ENCODE data around the gene DCAF5. TPM values are rescaled to one million over a fixed set of nuclear protein-coding genes. Genes with fewer than 3 reads are reported as not detected.

DCAF5 gene
- total RNA-seq, 4 donors from 2014 or later = 34.9 to 67.6 (median 48.1) TPM

GRCh38 chr14:69117020-69117767 is 35.7 kb downstream of the DCAF5 start:
- H3K27me3 ChIP-seq = no peaks in the 10 kb centered on the region
- TF ChIP-seq POLR2AphosphoS5 (IDR thresholded peaks at IDR 0.05) (no peak), EP300 (IDR thresholded peaks at IDR 0.05) (no peak), POLR2A (IDR thresholded peaks at IDR 0.05) (no peak), CTCF (IDR thresholded peaks at IDR 0.05) (no peak)
- no peaks in the 10 kb centered on the region for H3K9me3 ChIP-seq
- H3K4me1 ChIP-seq = no peaks in the 10 kb centered on the region
- H3K36me3 ChIP-seq = peaks cover 69% of the 10 kb centered on the region
- no peak for DNase-seq (ENCODE audit: low spot score in 2 of 2)
- WGBS = 91% methylated on average over 6 of the region's 6 CpGs
- H3K27ac ChIP-seq = no peak overlapping the region
- no peak overlapping the region for H3K4me3 ChIP-seq

- TF ChIP-seq EP300 (IDR thresholded peaks at IDR 0.05) = no peak
- TF ChIP-seq POLR2A (IDR thresholded peaks at IDR 0.05) = no peak
- TF ChIP-seq POLR2AphosphoS5 (IDR thresholded peaks at IDR 0.05) = no peak
- TF ChIP-seq CTCF (IDR thresholded peaks at IDR 0.05) = no peak
- no peak overlapping the region for H3K4me3 ChIP-seq
- H3K36me3 ChIP-seq = peaks cover 72% of the 10 kb centered on the region
- no peaks in the 10 kb centered on the region for H3K4me1 ChIP-seq
- H3K27ac ChIP-seq = no peak overlapping the region
- no peak for DNase-seq (ENCODE audit: low spot score in 2 of 2)
- H3K9me3 ChIP-seq = no peaks in the 10 kb centered on the region
- WGBS = 92% methylated on average over 3 of the region's 3 CpGs
- H3K27me3 ChIP-seq = no peaks in the 10 kb centered on the region
These were observed 37.3 kb downstream of the DCAF5 start for GRCh38 chr14:69115407-69116185.

- H3K27me3 ChIP-seq = no peaks in the 10 kb centered on the region
- no peak for TF ChIP-seq EP300 (IDR thresholded peaks at IDR 0.05)
- TF ChIP-seq CTCF (IDR thresholded peaks at IDR 0.05) = no peak
- TF ChIP-seq POLR2AphosphoS5 (IDR thresholded peaks at IDR 0.05) = no peak
- TF ChIP-seq POLR2A (IDR thresholded peaks at IDR 0.05) = no peak
- no peak overlapping the region for H3K4me3 ChIP-seq
- no peaks in the 10 kb centered on the region for H3K4me1 ChIP-seq
- H3K36me3 ChIP-seq = peaks cover 68% of the 10 kb centered on the region
- no peak overlapping the region for H3K27ac ChIP-seq
- no peaks in the 10 kb centered on the region for H3K9me3 ChIP-seq
- no peak for DNase-seq (ENCODE audit: low spot score in 2 of 2)
- 82% methylated on average over 2 of the region's 2 CpGs for WGBS
These were observed 38.2 kb downstream of the DCAF5 start for GRCh38 chr14:69114763-69115162.

- WGBS = 87% methylated on average over 3 of the region's 3 CpGs
- no peak for TF ChIP-seq EP300 (IDR thresholded peaks at IDR 0.05)
- TF ChIP-seq POLR2AphosphoS5 (IDR thresholded peaks at IDR 0.05) = no peak
- no peak for TF ChIP-seq CTCF (IDR thresholded peaks at IDR 0.05)
- TF ChIP-seq POLR2A (IDR thresholded peaks at IDR 0.05) = no peak
- no peaks in the 10 kb centered on the region for H3K27me3 ChIP-seq
- peaks cover 42% of the 10 kb centered on the region for H3K36me3 ChIP-seq
- H3K4me1 ChIP-seq = no peaks in the 10 kb centered on the region
- H3K27ac ChIP-seq = no peak overlapping the region
- no peak overlapping the region for H3K4me3 ChIP-seq
- H3K9me3 ChIP-seq = no peaks in the 10 kb centered on the region
- DNase-seq (ENCODE audit: low spot score in 2 of 2) = no peak
These were observed 44.6 kb downstream of the DCAF5 start for GRCh38 chr14:69108358-69108757.

- DNase-seq (ENCODE audit: low spot score in 2 of 2) = no peak
- Histone ChIP-seq H3K36me3 (peaks cover 45% of the 10 kb centered on the region), H3K9me3 (no peaks in the 10 kb centered on the region), H3K27me3 (no peaks in the 10 kb centered on the region), H3K4me1 (no peaks in the 10 kb centered on the region), H3K4me3 (no peak overlapping the region), H3K27ac (no peak overlapping the region)
- TF ChIP-seq POLR2AphosphoS5 (IDR thresholded peaks at IDR 0.05) = peak in 1 of 3 donors; percentile 20
- TF ChIP-seq CTCF (IDR thresholded peaks at IDR 0.05) = peak; percentile 51 to 64
- TF ChIP-seq EP300 (IDR thresholded peaks at IDR 0.05) = no peak
- TF ChIP-seq POLR2A (IDR thresholded peaks at IDR 0.05) = no peak
- WGBS = 45% methylated on average over 3 of the region's 3 CpGs
These were observed 45.4 kb downstream of the DCAF5 start for GRCh38 chr14:69107407-69108003.
